Heart left ventricle (tissue), 13 donors: ENCODE results near the gene SBNO2.

Source experiments
- CTCF ChIP-seq, 12 donors: fragments of 200-600 bp; sonication (generic) in 4 of 12; IDR thresholded peaks; one replicate each; pipeline versions ENCODE4 v1.5.0 to v1.8.0; 2018 to 2022; ENCODE audit warnings: antibody characterized with exemption in 12 of 12, mild to moderate bottlenecking in 5 of 12
- POLR2A ChIP-seq, 2 donors: fragments of 450-650 bp; IDR thresholded peaks; one replicate each; pipeline ENCODE4 v1.6.1; 2017; ENCODE audit warnings: antibody characterized with exemption in 2 of 2, mild to moderate bottlenecking in 2 of 2, moderate library complexity in 2 of 2
- donor health status: ischemic (EF 13 %, LVEDD 7.1; RV severe dilation, severe dysfunction).
- donor health status: DM: no; HTN: yes; CAD: no.
- donor health status: DM: no; HTN: no; CAD: no.
- donor health status: ischemic (EF 25% LVEDD 6.9; RV normal size, moderate dysfunction).
- donor health status: ischemic (EF 25% LVEDD 5.7; RV mildly dilated, moderate dysfunction).
- donor health status: ischemic (EF 35%, LVEDD 5.7; RV mildly dilated, moderate dysfunction).
- donor health status: nonischemic (EF 11% LVEDD 7.7; RV severe dilation, severe dysfunction).
- donor health status: DM: yes; HTN: yes; CAD: no.
- donor health status: PGD.
- donor health status: ischemic (EF 29% LVEDD 5.4; RV normal size, mild dysfunction).
- donor health status: nonischemic (EF 23%, LVEDD 6.1; RV moderate dilation, normal function).

GRCh38 chr19:1157931-1158884 is 15.9 kb downstream of the SBNO2 start:
- TF ChIP-seq POLR2A (IDR thresholded peaks at IDR 0.05), result no peak
- TF ChIP-seq CTCF (IDR thresholded peaks at IDR 0.05), result no peak
